Peyer's patch (tissue), 4 donors: ENCODE data around the gene RUBCNL. TPM values are rescaled to one million over a fixed set of nuclear protein-coding genes. Genes with fewer than 3 reads are reported as not detected.

Experiments used
- DNase-seq, 3 donors: peaks; one replicate each; pipeline ENCODE4 v3.0.0-alpha.2; 2017 to 2019
- H3K27ac ChIP-seq, 4 donors: fragments of 200-600 bp; sonication (generic); one replicate each; pipeline ENCODE4 v1.5.1; 2016 to 2019
- H3K27me3 ChIP-seq, 2 donors: fragments of 200-600 bp; sonication (generic); one replicate each; pipeline ENCODE4 v1.5.1; 2019
- H3K36me3 ChIP-seq, 3 donors: fragments of 200-600 bp; sonication (generic); one replicate each; pipeline ENCODE4 v1.5.1; 2016 to 2019
- H3K4me1 ChIP-seq, 4 donors: fragments of 200-600 bp; sonication (generic); one replicate each; pipeline ENCODE4 v1.5.1; 2016 to 2019
- H3K4me3 ChIP-seq, 4 donors: fragments of 200-600 bp; sonication (generic); 1 replicate in 3 of 4; 2 replicates in 1 of 4; pipeline ENCODE4 v1.5.1; 2016 to 2019; ENCODE audit warnings: mild to moderate bottlenecking in 1 of 4
- H3K9me3 ChIP-seq, 4 donors: fragments of 200-600 bp; sonication (generic); one replicate each; pipeline ENCODE4 v1.5.1; 2016 to 2019; ENCODE audit warnings: mild to moderate bottlenecking in 1 of 4
- POLR2A ChIP-seq, 2 donors: fragments of 450-650 bp; IDR thresholded peaks; one replicate each; pipeline ENCODE4 v1.5.1; 2017; ENCODE audit warnings: antibody characterized with exemption in 2 of 2, mild to moderate bottlenecking in 2 of 2, moderate library complexity in 2 of 2
- total RNA-seq, 4 donors: library from RNA; depleted of rRNA; stranded (reverse); fragments of >200 nt; gene quantifications; one replicate each; pipeline ENCODE4 v1.1.0, GENCODE V29; 2016
- TF ChIP-seq, protein P1 (sequence below), 6 experiments: fragments of 450-650 bp in 4 of 6; fragments of 200-600 bp in 2 of 6; sonication (generic) in 1 of 6; IDR thresholded peaks; one replicate each; pipeline ENCODE4 v1.5.1; 2017 to 2019; ENCODE audit warnings: antibody characterized with exemption in 6 of 6, mild to moderate bottlenecking in 3 of 6, moderate library complexity in 1 of 6

RUBCNL gene
- total RNA-seq, 4 donors from 2014 or later = 10.3 to 52.0 (median 13.9) TPM

DNA sequence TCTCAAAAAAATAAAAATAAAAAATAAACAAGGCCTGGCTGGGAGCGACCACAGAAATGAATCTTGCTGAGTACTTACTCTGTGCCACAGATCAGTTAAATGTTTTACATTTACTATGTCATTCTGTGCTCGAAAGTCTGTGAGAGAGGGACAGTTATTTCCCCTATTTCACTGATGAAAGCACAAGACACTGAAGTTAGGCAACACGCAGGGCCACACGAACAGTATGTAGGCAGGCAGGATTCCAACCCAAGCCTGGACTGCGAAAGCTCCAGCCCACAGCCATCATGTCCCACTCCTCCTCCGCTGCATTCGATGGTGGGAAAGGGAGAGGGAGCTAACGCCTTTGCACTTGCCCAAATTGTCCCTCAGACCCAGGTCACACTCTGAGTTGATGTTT lies 34.2 kb downstream of the RUBCNL start:
- no peak for DNase-seq
- H3K36me3 ChIP-seq = no peaks in the 10 kb centered on the region
- no peaks in the 10 kb centered on the region for H3K4me1 ChIP-seq
- H3K27ac ChIP-seq = no peak overlapping the region
- no peak overlapping the region for H3K4me3 ChIP-seq
- no peaks in the 10 kb centered on the region for H3K9me3 ChIP-seq
- no peaks in the 10 kb centered on the region for H3K27me3 ChIP-seq
- no peak for TF ChIP-seq POLR2A (IDR thresholded peaks at IDR 0.05)
- TF ChIP-seq, protein P1, sequence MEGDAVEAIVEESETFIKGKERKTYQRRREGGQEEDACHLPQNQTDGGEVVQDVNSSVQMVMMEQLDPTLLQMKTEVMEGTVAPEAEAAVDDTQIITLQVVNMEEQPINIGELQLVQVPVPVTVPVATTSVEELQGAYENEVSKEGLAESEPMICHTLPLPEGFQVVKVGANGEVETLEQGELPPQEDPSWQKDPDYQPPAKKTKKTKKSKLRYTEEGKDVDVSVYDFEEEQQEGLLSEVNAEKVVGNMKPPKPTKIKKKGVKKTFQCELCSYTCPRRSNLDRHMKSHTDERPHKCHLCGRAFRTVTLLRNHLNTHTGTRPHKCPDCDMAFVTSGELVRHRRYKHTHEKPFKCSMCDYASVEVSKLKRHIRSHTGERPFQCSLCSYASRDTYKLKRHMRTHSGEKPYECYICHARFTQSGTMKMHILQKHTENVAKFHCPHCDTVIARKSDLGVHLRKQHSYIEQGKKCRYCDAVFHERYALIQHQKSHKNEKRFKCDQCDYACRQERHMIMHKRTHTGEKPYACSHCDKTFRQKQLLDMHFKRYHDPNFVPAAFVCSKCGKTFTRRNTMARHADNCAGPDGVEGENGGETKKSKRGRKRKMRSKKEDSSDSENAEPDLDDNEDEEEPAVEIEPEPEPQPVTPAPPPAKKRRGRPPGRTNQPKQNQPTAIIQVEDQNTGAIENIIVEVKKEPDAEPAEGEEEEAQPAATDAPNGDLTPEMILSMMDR (IDR thresholded peaks at IDR 0.05) = no peak

DNA sequence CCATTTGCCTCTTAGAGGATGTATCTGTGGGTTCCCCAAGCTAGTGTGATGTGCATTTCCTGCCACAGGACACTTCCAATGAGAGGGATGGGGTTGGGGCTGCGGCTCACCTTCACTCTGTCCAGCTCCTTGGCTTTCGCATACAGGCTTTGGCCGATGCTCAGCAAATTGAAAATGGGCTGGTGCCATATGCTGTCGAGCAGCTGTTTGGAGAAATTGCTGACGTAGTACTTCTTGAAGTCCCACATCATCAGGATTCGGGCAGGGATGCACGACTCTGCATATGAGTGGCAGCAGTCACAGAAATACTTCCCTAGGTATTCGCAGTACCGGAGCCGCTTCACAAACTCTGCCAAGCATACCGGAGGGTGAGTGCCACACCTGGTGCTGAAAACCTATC lies 37.0 kb downstream of the RUBCNL start:
- no peaks in the 10 kb centered on the region for H3K4me1 ChIP-seq
- H3K4me3 ChIP-seq = no peak overlapping the region
- no peak for TF ChIP-seq POLR2A (IDR thresholded peaks at IDR 0.05)
- TF ChIP-seq, protein P1 (IDR thresholded peaks at IDR 0.05) = no peak
- H3K27me3 ChIP-seq = no peaks in the 10 kb centered on the region
- H3K9me3 ChIP-seq = no peaks in the 10 kb centered on the region
- no peak for DNase-seq
- peaks cover 0 to 4% (median 0%) of the 10 kb centered on the region in 3 donors for H3K36me3 ChIP-seq
- no peak overlapping the region for H3K27ac ChIP-seq

DNA sequence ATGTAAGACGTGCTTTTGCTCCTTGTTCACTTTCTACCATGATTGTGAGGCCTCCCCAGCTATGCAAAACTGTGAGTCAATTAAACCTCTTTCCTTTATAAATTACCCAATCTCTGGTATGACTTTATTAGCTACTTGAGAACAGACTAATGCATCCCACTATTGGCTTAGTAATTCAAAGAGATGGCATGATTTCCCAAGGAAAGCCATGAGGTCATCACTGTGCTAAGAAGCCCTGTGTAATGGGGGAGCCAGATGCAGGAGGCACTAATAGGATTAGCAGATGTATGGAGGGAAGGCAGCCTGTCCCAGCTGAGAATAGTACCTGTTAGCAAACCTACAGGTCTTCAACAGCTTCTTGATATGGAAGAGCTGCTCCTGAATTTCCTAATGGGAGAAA lies 38.1 kb downstream of the RUBCNL start:
- DNase-seq = no peak
- no peak overlapping the region for H3K4me3 ChIP-seq
- no peak overlapping the region for H3K27ac ChIP-seq
- H3K9me3 ChIP-seq = no peaks in the 10 kb centered on the region
- no peaks in the 10 kb centered on the region for H3K4me1 ChIP-seq
- no peak for TF ChIP-seq POLR2A (IDR thresholded peaks at IDR 0.05)
- TF ChIP-seq, protein P1 (IDR thresholded peaks at IDR 0.05) = no peak
- no peaks in the 10 kb centered on the region for H3K27me3 ChIP-seq
- peaks cover 0 to 4% (median 0%) of the 10 kb centered on the region in 3 donors for H3K36me3 ChIP-seq

DNA sequence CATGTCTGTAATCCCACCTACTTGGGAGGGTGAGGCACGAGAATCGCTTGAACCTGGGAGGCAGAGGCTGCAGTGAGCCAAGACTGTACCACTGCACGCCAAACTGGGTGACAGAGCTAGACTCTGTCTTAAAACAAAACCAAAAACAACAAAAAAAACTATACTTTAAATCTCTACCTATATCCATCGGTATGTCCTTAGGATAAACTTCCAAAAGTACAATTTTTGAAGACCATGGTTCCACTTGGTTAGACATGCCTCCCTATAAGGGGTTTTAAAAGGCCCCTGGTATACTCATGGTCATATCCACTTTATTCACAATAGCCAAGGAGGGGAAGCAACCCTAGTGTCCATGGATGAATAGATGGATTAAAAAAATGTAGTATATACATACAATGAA lies 39.8 kb downstream of the RUBCNL start:
- TF ChIP-seq, protein P1 (IDR thresholded peaks at IDR 0.05) = no peak
- no peak for TF ChIP-seq POLR2A (IDR thresholded peaks at IDR 0.05)
- no peaks in the 10 kb centered on the region for H3K9me3 ChIP-seq
- H3K27me3 ChIP-seq = no peaks in the 10 kb centered on the region
- no peak overlapping the region for H3K4me3 ChIP-seq
- H3K27ac ChIP-seq = no peak overlapping the region
- no peaks in the 10 kb centered on the region for H3K4me1 ChIP-seq
- no peak for DNase-seq
- peaks cover 0 to 4% (median 0%) of the 10 kb centered on the region in 3 donors for H3K36me3 ChIP-seq

DNA sequence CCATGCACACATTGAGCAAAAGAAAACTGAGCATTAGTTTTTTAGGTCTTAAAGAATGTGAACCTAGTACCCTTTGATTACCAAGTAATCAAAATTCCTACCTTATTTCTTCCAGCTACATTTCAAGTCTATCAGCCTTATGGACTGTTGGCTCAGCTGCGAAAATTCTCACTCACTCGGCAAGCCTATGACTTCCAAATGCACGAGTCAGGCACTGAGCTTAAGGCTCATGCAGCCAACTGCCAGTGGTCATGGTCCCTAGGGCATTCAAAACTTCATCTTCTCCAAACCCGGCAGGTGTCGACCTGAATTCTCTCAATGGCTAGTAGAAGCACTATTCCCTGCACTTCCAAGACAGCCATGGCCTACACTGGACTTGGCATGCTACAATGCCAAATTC lies 41.2 kb downstream of the RUBCNL start:
- H3K4me1 ChIP-seq = peaks cover 0 to 5% (median 0%) of the 10 kb centered on the region in 4 donors
- H3K27me3 ChIP-seq = no peaks in the 10 kb centered on the region
- H3K27ac ChIP-seq = no peak overlapping the region
- H3K36me3 ChIP-seq = peaks cover 0 to 4% (median 0%) of the 10 kb centered on the region in 3 donors
- H3K9me3 ChIP-seq = no peaks in the 10 kb centered on the region
- no peak for DNase-seq
- no peak for TF ChIP-seq POLR2A (IDR thresholded peaks at IDR 0.05)
- TF ChIP-seq, protein P1 (IDR thresholded peaks at IDR 0.05) = no peak
- H3K4me3 ChIP-seq = no peak overlapping the region

DNA sequence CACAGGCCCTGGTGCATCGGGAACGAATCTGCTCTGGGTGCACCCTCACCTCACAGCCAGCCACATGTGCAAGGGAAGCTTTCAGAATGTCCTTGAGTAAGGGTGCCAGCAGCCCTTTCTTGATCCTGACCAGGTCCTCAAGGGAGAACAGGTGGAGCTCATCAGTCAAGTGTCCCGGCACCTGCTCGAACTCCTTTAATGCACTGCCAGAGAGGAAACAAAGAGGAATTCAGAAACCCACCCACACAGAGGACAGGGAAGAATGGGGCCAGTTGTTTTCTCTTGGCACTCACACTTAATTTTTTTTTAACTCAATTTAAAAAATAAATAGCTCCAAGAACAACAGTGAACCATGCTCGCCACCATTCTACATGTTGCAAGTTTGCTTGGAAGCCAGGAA lies 41.7 kb downstream of the RUBCNL start:
- H3K4me3 ChIP-seq = no peak overlapping the region
- no peaks in the 10 kb centered on the region for H3K9me3 ChIP-seq
- no peaks in the 10 kb centered on the region for H3K27me3 ChIP-seq
- DNase-seq = no peak
- TF ChIP-seq, protein P1 (IDR thresholded peaks at IDR 0.05) = no peak
- TF ChIP-seq POLR2A (IDR thresholded peaks at IDR 0.05) = no peak
- H3K36me3 ChIP-seq = peaks cover 0 to 4% (median 0%) of the 10 kb centered on the region in 3 donors
- H3K4me1 ChIP-seq = peaks cover 0 to 5% (median 0%) of the 10 kb centered on the region in 4 donors
- H3K27ac ChIP-seq = no peak overlapping the region
